ENCODE data around the gene KPNA6. TPM values are rescaled to one million over a fixed set of nuclear protein-coding genes. Genes with fewer than 3 reads are reported as not detected.

Gene KPNA6
- total and polyA plus RNA-seq, 10 of the 15 experiments (the other 5 are each of a cell fraction or from before 2014, with no cell fraction given), result 11.1 to 55.6 (median 25.9) TPM

DNA sequence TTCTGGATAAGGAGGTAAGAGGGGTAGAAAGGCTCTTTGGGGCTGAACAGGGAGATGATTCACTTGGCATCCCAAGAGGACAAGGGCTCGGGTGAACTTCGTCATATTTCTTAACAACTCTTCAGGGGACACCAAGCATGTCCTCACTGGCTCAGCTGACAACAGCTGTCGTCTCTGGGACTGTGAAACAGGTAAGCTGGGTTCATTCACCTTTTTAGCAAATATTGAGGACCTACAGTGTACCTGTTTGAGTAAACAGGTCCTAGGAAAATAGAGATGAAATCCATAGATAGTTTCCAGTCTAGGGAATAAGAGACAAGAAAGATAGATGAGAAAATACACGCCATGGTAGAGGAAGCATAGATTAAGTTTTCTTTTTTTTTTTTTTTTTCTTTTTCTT, 116.4 kb downstream of the KPNA6 start:
- ATAC-seq (no peak), FAIRE-seq (no peak), DNase-seq (ENCODE audit: low read depth, low spot score) (no peak)
- ChIA-PET SMC1A (ENCODE audit: uncharacterized antibody, unreplicated experiment) (interaction anchor here (1.2 to 2.5 kb wide), 4 partner anchors 18 to 109 kb away, joined by 4 to 13 read pairs (median 6); no protein-coding TSS in a partner anchor), RAD21 (ENCODE audit: unreplicated experiment) (interaction anchor here (1.1 to 1.4 kb wide), 3 partner anchors 72 to 170 kb away, joined by 5 to 7 read pairs (median 6); partner anchors contain the start of gene BSDC1), CTCF (interaction anchor here (1.2 to 6.0 kb wide), 4 partner anchors 9 to 92 kb away, joined by 4 to 46 read pairs (median 8); partner anchors contain the start of gene FAM167B), POLR2A (interaction anchor here (0.5 to 0.6 kb wide), 2 partner anchors 32 to 117 kb away, joined by 3 to 7 read pairs; partner anchors contain the start of gene KPNA6)
- in situ Hi-C loops (cut with MboI) (no loop called here), intact Hi-C loops (cut with micrococcal nuclease; ENCODE audit: unreplicated experiment) (no loop called here)
- H3K4me1 ChIP-seq (ENCODE audit: control insufficient read depth, insufficient read depth, low read length), result peaks cover 12% of the 10 kb centered on the region
- 0 out of 2 replicates have a peak overlapping the region, but pooled peaks have one; percentile 15 for H3K27ac ChIP-seq (ENCODE audit: control insufficient read depth, insufficient read depth)
- TF ChIP-seq MEF2B (IDR thresholded peaks at IDR 0.05; ENCODE audit: partially characterized antibody, poor library complexity, severe bottlenecking) (no peak), MYB (IDR thresholded peaks at IDR 0.05; ENCODE audit: borderline replicate concordance, low read depth, low read length) (no peak), SMAD1 (IDR thresholded peaks at IDR 0.05; ENCODE audit: low read depth, partially characterized antibody) (no peak), BHLHE40 (IDR thresholded peaks at IDR 0.05; ENCODE audit: borderline replicate concordance in 1 of 2, low read depth in 2 of 2, low read length in 1 of 2) (no peak), PAX5 (IDR thresholded peaks at IDR 0.05; ENCODE audit: borderline replicate concordance, low read depth, low read length) (no peak), STAT3 (IDR thresholded peaks at IDR 0.05; ENCODE audit: low read depth, low read length) (no peak)
- TF ChIP-seq, protein P1, sequence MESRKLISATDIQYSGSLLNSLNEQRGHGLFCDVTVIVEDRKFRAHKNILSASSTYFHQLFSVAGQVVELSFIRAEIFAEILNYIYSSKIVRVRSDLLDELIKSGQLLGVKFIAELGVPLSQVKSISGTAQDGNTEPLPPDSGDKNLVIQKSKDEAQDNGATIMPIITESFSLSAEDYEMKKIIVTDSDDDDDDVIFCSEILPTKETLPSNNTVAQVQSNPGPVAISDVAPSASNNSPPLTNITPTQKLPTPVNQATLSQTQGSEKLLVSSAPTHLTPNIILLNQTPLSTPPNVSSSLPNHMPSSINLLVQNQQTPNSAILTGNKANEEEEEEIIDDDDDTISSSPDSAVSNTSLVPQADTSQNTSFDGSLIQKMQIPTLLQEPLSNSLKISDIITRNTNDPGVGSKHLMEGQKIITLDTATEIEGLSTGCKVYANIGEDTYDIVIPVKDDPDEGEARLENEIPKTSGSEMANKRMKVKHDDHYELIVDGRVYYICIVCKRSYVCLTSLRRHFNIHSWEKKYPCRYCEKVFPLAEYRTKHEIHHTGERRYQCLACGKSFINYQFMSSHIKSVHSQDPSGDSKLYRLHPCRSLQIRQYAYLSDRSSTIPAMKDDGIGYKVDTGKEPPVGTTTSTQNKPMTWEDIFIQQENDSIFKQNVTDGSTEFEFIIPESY (IDR thresholded peaks at IDR 0.05), result no peak
- no peaks in the 10 kb centered on the region for H3K9me3 ChIP-seq (replicated peaks; ENCODE audit: control insufficient read depth, insufficient read depth, low read length)
- BruUV-seq (replicated peaks), result no TSS peak
- H2AFZ ChIP-seq (ENCODE audit: control insufficient read depth, low read depth, low read length), result no peak overlapping the region
- peak overlapping the region; percentile 89; the same call in 1 of the 2 replicates for H3K4me3 ChIP-seq
- peak overlapping the region; percentile 84 for H3K4me2 ChIP-seq (ENCODE audit: control insufficient read depth, insufficient read depth)
- no peaks in the 10 kb centered on the region for H3K27me3 ChIP-seq (replicated peaks in 1 of 2; ENCODE audit: control insufficient read depth in 2 of 2, insufficient read depth in 2 of 2, low read length in 1 of 2)
- peaks cover 13 to 22% of the 10 kb centered on the region in 2 experiments for H3K36me3 ChIP-seq (ENCODE audit: control insufficient read depth in 2 of 2, insufficient read depth in 2 of 2, low read length in 1 of 2)
- WGBS (ENCODE audit: insufficient coverage, insufficient replicate concordance, low lambda C conversion rate, missing lambda C conversion rate), result 78% methylated on average over 4 of the region's 4 CpGs
- H3K9ac ChIP-seq (ENCODE audit: control insufficient read depth, insufficient read depth, low read length), result no peak overlapping the region
- no peaks in the 10 kb centered on the region for H4K20me1 ChIP-seq (ENCODE audit: control insufficient read depth, insufficient read depth)
- H3K79me2 ChIP-seq (ENCODE audit: control insufficient read depth, insufficient read depth, low read length), result peaks cover 29% of the 10 kb centered on the region

Small RNAs within 50 kb of the gene (microRNA-seq; reads per million reads assigned to microRNA genes)
- gene MIR5585, result not detected

Small RNAs within 50 kb of the gene (small RNA-seq; reads per million reads assigned to genes)
- gene MIR5585, result not detected
- not detected for gene RF00017

Other genes with a start within 250 kb of the KPNA6 start
Only the 7 nearest of the 13 such genes appear.
- gene KHDRBS1, start 94.2 kb upstream of the KPNA6 start, total RNA-seq (2014; rRNA removed), result 70.5 and 82.1 TPM in 2 replicates
- 94.4 and 96.7 TPM in 2 replicates for gene KHDRBS1, start 94.2 kb upstream of the KPNA6 start, total RNA-seq (2014; rRNA removed; fragmentation: Illumina TruSeq; extraction: Trizol)
- gene KHDRBS1, start 94.2 kb upstream of the KPNA6 start, total RNA-seq (2021), result 197 and 204 TPM in 2 replicates
- gene KHDRBS1, start 94.2 kb upstream of the KPNA6 start, polyA plus RNA-seq (2011; rRNA removed), result 55.8 and 75.1 TPM in 2 replicates
- gene KHDRBS1, start 94.2 kb upstream of the KPNA6 start, polyA plus RNA-seq (2014; fragmentation: Illumina TruSeq; extraction: Trizol), result 163 and 170 TPM in 2 replicates
- 10 to 100 TPM; 42.5 to 97.6 TPM for gene KHDRBS1, start 94.2 kb upstream of the KPNA6 start, polyA plus RNA-seq (2014; fragmentation: Nextera tagmentation; extraction: Ambion mirVana)
- 90.0 and 97.9 TPM in 2 replicates for gene KHDRBS1, start 94.2 kb upstream of the KPNA6 start, polyA plus RNA-seq (2014; rRNA removed)
- gene KHDRBS1, start 94.2 kb upstream of the KPNA6 start, polyA plus RNA-seq (2016; fragmentation: Nextera tagmentation; extraction: Ambion mirVana), result 100 to 1,000 TPM; 142 to 157 TPM
- 5.4 and 6.8 TPM in 2 replicates for gene TMEM39B, start 35.1 kb upstream of the KPNA6 start, total RNA-seq (2014; rRNA removed)
- gene TMEM39B, start 35.1 kb upstream of the KPNA6 start, total RNA-seq (2014; rRNA removed; fragmentation: Illumina TruSeq; extraction: Trizol), result 6.0 and 6.3 TPM in 2 replicates
- gene TMEM39B, start 35.1 kb upstream of the KPNA6 start, total RNA-seq (2021), result 24.3 TPM in 2 replicates
- gene TMEM39B, start 35.1 kb upstream of the KPNA6 start, polyA plus RNA-seq (2011; rRNA removed), result 4.4 and 14.3 TPM in 2 replicates
- gene TMEM39B, start 35.1 kb upstream of the KPNA6 start, polyA plus RNA-seq (2014; fragmentation: Illumina TruSeq; extraction: Trizol), result 5.7 and 11.7 TPM in 2 replicates
- 1 to 10 TPM; 2.3 to 3.4 TPM for gene TMEM39B, start 35.1 kb upstream of the KPNA6 start, polyA plus RNA-seq (2014; fragmentation: Nextera tagmentation; extraction: Ambion mirVana)
- 13.0 and 18.9 TPM in 2 replicates for gene TMEM39B, start 35.1 kb upstream of the KPNA6 start, polyA plus RNA-seq (2014; rRNA removed)
- gene TMEM39B, start 35.1 kb upstream of the KPNA6 start, polyA plus RNA-seq (2016; fragmentation: Nextera tagmentation; extraction: Ambion mirVana), result 10 to 100 TPM; 25.1 to 27.2 TPM
- 63.3 and 64.6 TPM in 2 replicates for gene TXLNA, start 71.6 kb downstream of the KPNA6 start, total RNA-seq (2014; rRNA removed)
- gene TXLNA, start 71.6 kb downstream of the KPNA6 start, total RNA-seq (2014; rRNA removed; fragmentation: Illumina TruSeq; extraction: Trizol), result 45.3 and 47.2 TPM in 2 replicates
- 66.5 and 71.3 TPM in 2 replicates for gene TXLNA, start 71.6 kb downstream of the KPNA6 start, total RNA-seq (2021)
- gene TXLNA, start 71.6 kb downstream of the KPNA6 start, polyA plus RNA-seq (2011; rRNA removed), result 31.5 and 42.0 TPM in 2 replicates
- 41.1 and 45.0 TPM in 2 replicates for gene TXLNA, start 71.6 kb downstream of the KPNA6 start, polyA plus RNA-seq (2014; fragmentation: Illumina TruSeq; extraction: Trizol)
- gene TXLNA, start 71.6 kb downstream of the KPNA6 start, polyA plus RNA-seq (2014; fragmentation: Nextera tagmentation; extraction: Ambion mirVana), result 10 to 100 TPM in 1 of 2 experiments, 1 to 10 TPM in 1; 7.2 to 10.3 TPM
- 48.6 and 52.7 TPM in 2 replicates for gene TXLNA, start 71.6 kb downstream of the KPNA6 start, polyA plus RNA-seq (2014; rRNA removed)
- gene TXLNA, start 71.6 kb downstream of the KPNA6 start, polyA plus RNA-seq (2016; fragmentation: Nextera tagmentation; extraction: Ambion mirVana), result 10 to 100 TPM; 86.1 to 93.7 TPM
- gene CCDC28B, start 92.5 kb downstream of the KPNA6 start, total RNA-seq (2014; rRNA removed), result 95.9 and 101 TPM in 2 replicates
- 57.3 and 66.2 TPM in 2 replicates for gene CCDC28B, start 92.5 kb downstream of the KPNA6 start, total RNA-seq (2014; rRNA removed; fragmentation: Illumina TruSeq; extraction: Trizol)
- 87.1 and 89.7 TPM in 2 replicates for gene CCDC28B, start 92.5 kb downstream of the KPNA6 start, total RNA-seq (2021)
- gene CCDC28B, start 92.5 kb downstream of the KPNA6 start, polyA plus RNA-seq (2011; rRNA removed), result 66.2 and 91.5 TPM in 2 replicates
- 14.2 and 48.9 TPM in 2 replicates for gene CCDC28B, start 92.5 kb downstream of the KPNA6 start, polyA plus RNA-seq (2014; fragmentation: Illumina TruSeq; extraction: Trizol)
- 10 to 100 TPM; 10.5 to 29.8 TPM for gene CCDC28B, start 92.5 kb downstream of the KPNA6 start, polyA plus RNA-seq (2014; fragmentation: Nextera tagmentation; extraction: Ambion mirVana)
- 102 and 111 TPM in 2 replicates for gene CCDC28B, start 92.5 kb downstream of the KPNA6 start, polyA plus RNA-seq (2014; rRNA removed)
- 100 to 1,000 TPM; 127 to 135 TPM for gene CCDC28B, start 92.5 kb downstream of the KPNA6 start, polyA plus RNA-seq (2016; fragmentation: Nextera tagmentation; extraction: Ambion mirVana)
- gene IQCC, start 97.6 kb downstream of the KPNA6 start, total RNA-seq (2014; rRNA removed), result 5.1 and 5.2 TPM in 2 replicates
- gene IQCC, start 97.6 kb downstream of the KPNA6 start, total RNA-seq (2014; rRNA removed; fragmentation: Illumina TruSeq; extraction: Trizol), result 5.3 and 5.6 TPM in 2 replicates
- gene IQCC, start 97.6 kb downstream of the KPNA6 start, total RNA-seq (2021), result 2.9 and 3.3 TPM in 2 replicates
- gene IQCC, start 97.6 kb downstream of the KPNA6 start, polyA plus RNA-seq (2011; rRNA removed), result 3.1 and 4.1 TPM in 2 replicates
- gene IQCC, start 97.6 kb downstream of the KPNA6 start, polyA plus RNA-seq (2014; fragmentation: Illumina TruSeq; extraction: Trizol), result 6.8 and 7.5 TPM in 2 replicates
- gene IQCC, start 97.6 kb downstream of the KPNA6 start, polyA plus RNA-seq (2014; fragmentation: Nextera tagmentation; extraction: Ambion mirVana), result 1 to 10 TPM; 2.1 to 3.8 TPM
- gene IQCC, start 97.6 kb downstream of the KPNA6 start, polyA plus RNA-seq (2014; rRNA removed), result 5.5 and 6.4 TPM in 2 replicates
- 1 to 10 TPM; 4.8 to 5.1 TPM for gene IQCC, start 97.6 kb downstream of the KPNA6 start, polyA plus RNA-seq (2016; fragmentation: Nextera tagmentation; extraction: Ambion mirVana)
- gene DCDC2B, start 101.0 kb downstream of the KPNA6 start, total RNA-seq (2014; rRNA removed), result not detected in 2 replicates
- gene DCDC2B, start 101.0 kb downstream of the KPNA6 start, total RNA-seq (2014; rRNA removed; fragmentation: Illumina TruSeq; extraction: Trizol), result not detected in 2 replicates
- gene DCDC2B, start 101.0 kb downstream of the KPNA6 start, total RNA-seq (2021), result 0.13 and 0.15 TPM in 2 replicates
- gene DCDC2B, start 101.0 kb downstream of the KPNA6 start, polyA plus RNA-seq (2011; rRNA removed), result not detected in 2 replicates
- not detected in 2 replicates for gene DCDC2B, start 101.0 kb downstream of the KPNA6 start, polyA plus RNA-seq (2014; fragmentation: Illumina TruSeq; extraction: Trizol)
- gene DCDC2B, start 101.0 kb downstream of the KPNA6 start, polyA plus RNA-seq (2014; fragmentation: Nextera tagmentation; extraction: Ambion mirVana), result not detected
- gene DCDC2B, start 101.0 kb downstream of the KPNA6 start, polyA plus RNA-seq (2014; rRNA removed), result not detected in 2 replicates
- under 1 TPM; 0.12 to 0.21 TPM for gene DCDC2B, start 101.0 kb downstream of the KPNA6 start, polyA plus RNA-seq (2016; fragmentation: Nextera tagmentation; extraction: Ambion mirVana)
- gene TMEM234, start 114.3 kb downstream of the KPNA6 start, total RNA-seq (2014; rRNA removed), result 8.1 and 8.8 TPM in 2 replicates
- 4.8 and 5.2 TPM in 2 replicates for gene TMEM234, start 114.3 kb downstream of the KPNA6 start, total RNA-seq (2014; rRNA removed; fragmentation: Illumina TruSeq; extraction: Trizol)
- 6.2 and 10.9 TPM in 2 replicates for gene TMEM234, start 114.3 kb downstream of the KPNA6 start, total RNA-seq (2021)
- 3.8 and 5.1 TPM in 2 replicates for gene TMEM234, start 114.3 kb downstream of the KPNA6 start, polyA plus RNA-seq (2011; rRNA removed)
- gene TMEM234, start 114.3 kb downstream of the KPNA6 start, polyA plus RNA-seq (2014; fragmentation: Illumina TruSeq; extraction: Trizol), result 4.5 and 6.0 TPM in 2 replicates
- 1 to 10 TPM; 2.9 to 4.5 TPM for gene TMEM234, start 114.3 kb downstream of the KPNA6 start, polyA plus RNA-seq (2014; fragmentation: Nextera tagmentation; extraction: Ambion mirVana)
- 6.8 and 10.7 TPM in 2 replicates for gene TMEM234, start 114.3 kb downstream of the KPNA6 start, polyA plus RNA-seq (2014; rRNA removed)
- gene TMEM234, start 114.3 kb downstream of the KPNA6 start, polyA plus RNA-seq (2016; fragmentation: Nextera tagmentation; extraction: Ambion mirVana), result 1 to 10 TPM; 8.6 TPM